GM12873 (cell line): ENCODE data around the gene ZNF263.

Experiments
- CTCF ChIP-seq: IDR thresholded peaks from 2 replicates; pipeline ENCODE4 v1.5.1; 2012; ENCODE audit warnings: low read depth, mild to moderate bottlenecking, moderate library complexity, low read length, control low read depth; ENCODE audit not compliant: insufficient read depth; ENCODE audit errors: missing control alignments

Gene ZNF263

GRCh38 chr16:3282730-3283542 lies at the start of gene ZNF263:
ZNF263 (plus strand) TSS chr16:3283491; CDS start chr16:3283819, 328 bp downstream.
- no peak for TF ChIP-seq CTCF

GRCh38 chr16:3234543-3234856 lies 48.8 kb upstream of the ZNF263 start:
- TF ChIP-seq CTCF = no peak

- no peak for TF ChIP-seq CTCF
Measured at GRCh38 chr16:3234857-3235561, 48.3 kb upstream of the ZNF263 start, which contains the start of gene ZNF200. ZNF200 (minus strand) TSS chr16:3235158; CDS start chr16:3233755, 1,403 bp downstream.

- TF ChIP-seq CTCF = no peak
Measured at GRCh38 chr16:3235856-3236669, 47.2 kb upstream of the ZNF263 start.

- no peak for TF ChIP-seq CTCF
Measured at GRCh38 chr16:3241761-3242160, 41.5 kb upstream of the ZNF263 start.

GRCh38 chr16:3242709-3243108 lies 40.6 kb upstream of the ZNF263 start:
- TF ChIP-seq CTCF = no peak

- TF ChIP-seq CTCF = no peak
Measured at GRCh38 chr16:3243882-3244281, 39.4 kb upstream of the ZNF263 start.
